K562 (cell line): ENCODE measurements around the gene REP15. TPM values are rescaled to one million over a fixed set of nuclear protein-coding genes. Genes with fewer than 3 reads are reported as not detected.

Experiments used
- BCLAF1 ChIP-seq, 2 experiments: fragments of 450-650 bp in 1 of 2; IDR thresholded peaks; 2 replicates each; pipeline ENCODE4 v1.6.1; 2011 to 2017; ENCODE audit warnings: low read depth in 2 of 2, antibody characterized with exemption in 1 of 2, borderline replicate concordance in 1 of 2, low read length in 1 of 2, mild to moderate bottlenecking in 1 of 2, mixed read lengths in 1 of 2; ENCODE audit not compliant: control insufficient read depth in 1 of 2
- ELF1 ChIP-seq: fragments of 200-800 bp; sonication (Bioruptor generic); IDR thresholded peaks from 2 replicates; pipeline ENCODE4 v1.6.1; 2016; ENCODE audit warnings: missing genetic modification characterization, missing compliant biosample characterization
- MCM2 ChIP-seq: fragments of 450-650 bp; IDR thresholded peaks from 2 replicates; pipeline ENCODE4 v1.6.1; 2017; ENCODE audit warnings: low read depth, mild to moderate bottlenecking
- MYNN ChIP-seq, 2 experiments: sonication (generic); formaldehyde crosslinking in 1 of 2; IDR thresholded peaks; 2 replicates each; pipeline versions ENCODE4 v1.5.0 to v1.6.1; 2016 to 2020; ENCODE audit warnings: antibody characterized with exemption in 1 of 2, missing genetic modification reagents in 1 of 2
- NUFIP1 ChIP-seq: fragments of 450-650 bp; IDR thresholded peaks from 2 replicates; pipeline ENCODE4 v1.6.1; 2018; ENCODE audit not compliant: partially characterized antibody
- POLR3G ChIP-seq: IDR thresholded peaks from 2 replicates; pipeline ENCODE4 v1.6.1; 2011; ENCODE audit not compliant: insufficient read length, insufficient replicate concordance; ENCODE audit errors: extremely low read depth
- TARDBP ChIP-seq: fragments of 450-650 bp; IDR thresholded peaks from 2 replicates; pipeline ENCODE4 v1.6.1; 2016
- ZBTB1 ChIP-seq: sonication (generic); formaldehyde crosslinking; IDR thresholded peaks from 2 replicates; pipeline ENCODE4 v1.8.1; 2023; ENCODE audit warnings: missing genetic modification reagents, low read depth, mild to moderate bottlenecking, borderline replicate concordance
- ZBTB9 ChIP-seq: fragments of 450-650 bp; formaldehyde crosslinking; IDR thresholded peaks from 2 replicates; pipeline ENCODE4 v1.4.0; 2020; ENCODE audit warnings: mild to moderate bottlenecking, moderate library complexity
- ZNF134 ChIP-seq: fragments of 250-450 bp; sonication (Bioruptor Pico); conservative IDR thresholded peaks from 2 replicates; pipeline ENCODE4 v1.4.0; 2020
- ZNF407 ChIP-seq: fragments of 450-650 bp; IDR thresholded peaks from 2 replicates; pipeline ENCODE4 v1.6.1; 2016; ENCODE audit warnings: low read depth
- ZNF655 ChIP-seq: fragments of 250-450 bp; sonication (Bioruptor Pico); IDR thresholded peaks from 2 replicates; pipeline ENCODE4 v1.5.0; 2021
- polyA plus RNA-seq, 8 experiments: library from polyadenylated mRNA; depleted of rRNA in 4 of 8; stranded (reverse) in 5 of 8; unstranded in 3 of 8; fragments of >200 nt; fragmentation: Nextera tagmentation in 2 of 8; fragmentation: Illumina TruSeq in 1 of 8; extraction: Ambion mirVana in 2 of 8; extraction: Trizol in 1 of 8; gene quantifications; 2 replicates each; pipeline versions ENCODE4 v1.2.1 to v1.2.3, GENCODE V29; 2011 to 2014; ENCODE audit warnings: inconsistent platforms in 1 of 8, missing spikeins in 1 of 8
- total RNA-seq, 7 experiments: library from RNA; depleted of rRNA in 6 of 7; stranded (reverse); fragments of >200 nt in 6 of 7; fragmentation: Illumina TruSeq in 2 of 7; extraction: Trizol in 2 of 7; gene quantifications; 2 replicates each; pipeline versions ENCODE4 v1.2.1 to v1.2.3, GENCODE V29; 2011 to 2021; ENCODE audit warnings: low replicate concordance in 1 of 7

Gene REP15
- total and polyA plus RNA-seq, 9 of the 15 experiments (the other 6 are each of a cell fraction or from before 2014, with no cell fraction given) = not detected

GRCh38 chr12:27703720-27704452 lies 7.6 kb downstream of the REP15 start (continued):
- TF ChIP-seq ZNF407 (no peak), NUFIP1 (no peak), MCM2 (no peak), TARDBP (no peak), ZNF134 (CRISPR knock-in tag) (no peak), MYNN (IDR thresholded peaks at IDR 0.05) (no peak), MYNN (CRISPR knock-in tag; IDR thresholded peaks at IDR 0.05) (no peak), ZBTB1 (CRISPR knock-in tag) (no peak), ZBTB9 (CRISPR knock-in tag) (no peak), BCLAF1 (IDR thresholded peaks at IDR 0.05; ENCODE audit: borderline replicate concordance in 1 of 2, control insufficient read depth in 1 of 2, low read depth in 2 of 2, low read length in 1 of 2) (no peak), POLR3G (no peak), ZNF655 (CRISPR knock-in tag) (no peak), ELF1 (tag) (no peak)
